ENCODE data around the gene RALB.
A peak's percentile ranks its signal among the peaks of the same experiment; 100 is the strongest.

Gene RALB

GRCh38 chr2:120253021-120253882, 600 bp downstream of the RALB start:
- POLR2A ChIA-PET, result interaction anchor here (0.6 to 1.9 kb wide), 7 partner anchors 30 to 821 kb away, joined by 3 to 14 read pairs (median 4); partner anchors contain the start of genes EPB41L5, PTPN4, TMEM185B and TMEM37
- Histone ChIP-seq H3K4me3 (ENCODE audit: low read depth, low read length) (peak overlapping the region; percentile 59), H3K9me3 (ENCODE audit: control insufficient read depth, insufficient read depth, low read depth, low read length) (no peaks in the 10 kb centered on the region), H3K4me1 (ENCODE audit: control insufficient read depth, insufficient read depth, low read length) (peaks cover 4% of the 10 kb centered on the region; the same call in 1 of the 2 replicates), H3K36me3 (ENCODE audit: control insufficient read depth in 2 of 2, insufficient read depth in 1 of 2, low read length in 2 of 2) (no peaks in the 10 kb centered on the region), H3K27ac (ENCODE audit: extremely low read depth, low read depth, low read length) (peak overlapping the region; percentile 59; the same call in 1 of the 2 replicates)
- CTCF ChIA-PET, result interaction anchor here (0.6 to 3.7 kb wide), 3 partner anchors 30 to 826 kb away, joined by 3 to 13 read pairs (median 3); no protein-coding TSS in a partner anchor
- TF ChIP-seq ZNF426 (tag by site-specific recombination; IDR thresholded peaks at IDR 0.05) (no peak), ZBTB17 (tag by site-specific recombination; IDR thresholded peaks at IDR 0.05) (no peak), ELK4 (IDR thresholded peaks at IDR 0.05; ENCODE audit: borderline replicate concordance, low read depth, low read length) (no peak), ZNF629 (tag by site-specific recombination; IDR thresholded peaks at IDR 0.05) (no peak), HIC1 (tag by site-specific recombination; IDR thresholded peaks at IDR 0.05) (no peak), ZNF2 (tag by site-specific recombination; IDR thresholded peaks at IDR 0.05) (peak; percentile 25; the same call in 1 of the 2 replicates), ZNF37A (tag by site-specific recombination; IDR thresholded peaks at IDR 0.05) (no peak), ZBTB8A (tag by site-specific recombination; IDR thresholded peaks at IDR 0.05) (peak; percentile 62; the same call in 1 of the 2 replicates), ZNF521 (tag by site-specific recombination; IDR thresholded peaks at IDR 0.05) (no peak), REST (tag by site-specific recombination; IDR thresholded peaks at IDR 0.05) (no peak), ZNF510 (tag by site-specific recombination; IDR thresholded peaks at IDR 0.05; ENCODE audit: insufficient replicate concordance) (no peak), ZEB2 (tag by site-specific recombination; IDR thresholded peaks at IDR 0.05) (no peak; the same call in 1 of the 2 replicates), ZNF146 (tag by site-specific recombination; IDR thresholded peaks at IDR 0.05) (no peak), SALL2 (tag by site-specific recombination; IDR thresholded peaks at IDR 0.05; ENCODE audit: borderline replicate concordance) (no peak), ZNF768 (tag by site-specific recombination; IDR thresholded peaks at IDR 0.05) (no peak), ZNF121 (tag by site-specific recombination; IDR thresholded peaks at IDR 0.05) (no peak), ZNF19 (tag by site-specific recombination; IDR thresholded peaks at IDR 0.05; ENCODE audit: low read depth) (no peak), ZIC2 (tag by site-specific recombination; IDR thresholded peaks at IDR 0.05) (no peak), KLF10 (tag by site-specific recombination; IDR thresholded peaks at IDR 0.05) (no peak), KLF7 (tag by site-specific recombination; IDR thresholded peaks at IDR 0.05; ENCODE audit: borderline replicate concordance) (no peak), ZNF560 (tag by site-specific recombination; IDR thresholded peaks at IDR 0.05; ENCODE audit: borderline replicate concordance) (no peak), ZNF529 (tag by site-specific recombination; IDR thresholded peaks at IDR 0.05; ENCODE audit: insufficient replicate concordance) (no peak), ZNF24 (tag by site-specific recombination; IDR thresholded peaks at IDR 0.05) (no peak), ZNF501 (tag by site-specific recombination; IDR thresholded peaks at IDR 0.05) (no peak), OVOL3 (tag by site-specific recombination; IDR thresholded peaks at IDR 0.05) (no peak), ZNF654 (tag by site-specific recombination; IDR thresholded peaks at IDR 0.05; ENCODE audit: low read depth) (no peak), PRDM4 (tag by site-specific recombination; IDR thresholded peaks at IDR 0.05) (no peak), SP3 (tag by site-specific recombination; IDR thresholded peaks at IDR 0.05) (no peak), KLF9 (tag by site-specific recombination; IDR thresholded peaks at IDR 0.05; ENCODE audit: low read depth) (no peak)

All from HEK293 (cell line).